Measurements from ENCODE around the gene FHL3.
"Not testable (repeated sequence)": the region's sequence is repeated elsewhere in the genome, so short reads cannot be mapped to it uniquely, and the experiment has no call there.

Gene FHL3

GRCh38 chr1:38037221-38037939 is 32.1 kb upstream of the FHL3 start:
- DNase-seq (ENCODE audit: low read depth in 2 of 2), result no peak

- DNase-seq (ENCODE audit: low read depth in 2 of 2), result no peak
Observed at GRCh38 chr1:38034871-38035270, 29.6 kb upstream of the FHL3 start.

- not testable (repeated sequence) for DNase-seq (ENCODE audit: low read depth in 2 of 2)
Observed at GRCh38 chr1:38032992-38033391, 27.7 kb upstream of the FHL3 start.

GRCh38 chr1:38031513-38031866 is 26.2 kb upstream of the FHL3 start:
- no peak for DNase-seq (ENCODE audit: low read depth in 2 of 2)

- DNase-seq (ENCODE audit: low read depth in 2 of 2), result no peak
Observed at GRCh38 chr1:38030596-38031512, 25.5 kb upstream of the FHL3 start.

GRCh38 chr1:38029685-38030511 is 24.6 kb upstream of the FHL3 start:
- peak; percentile 72 to 76 for DNase-seq (ENCODE audit: low read depth in 2 of 2)

GRCh38 chr1:38029081-38029681 is 23.9 kb upstream of the FHL3 start:
- DNase-seq (ENCODE audit: low read depth in 2 of 2), result no peak

- no peak for DNase-seq (ENCODE audit: low read depth in 2 of 2)
Observed at GRCh38 chr1:38028671-38029070, 23.4 kb upstream of the FHL3 start.

GRCh38 chr1:38028105-38028591 is 22.8 kb upstream of the FHL3 start:
- peak; percentile 65 to 76 for DNase-seq (ENCODE audit: low read depth in 2 of 2)

GRCh38 chr1:38027201-38028104 is 22.1 kb upstream of the FHL3 start:
- no peak for DNase-seq (ENCODE audit: low read depth in 2 of 2)

GRCh38 chr1:38026592-38027200 is 21.4 kb upstream of the FHL3 start:
- DNase-seq (ENCODE audit: low read depth in 2 of 2), result no peak

GRCh38 chr1:38025664-38026063 is 20.4 kb upstream of the FHL3 start:
- no peak for DNase-seq (ENCODE audit: low read depth in 2 of 2)

- DNase-seq (ENCODE audit: low read depth in 2 of 2), result no peak
Observed at GRCh38 chr1:38025233-38025632, 19.9 kb upstream of the FHL3 start.

GRCh38 chr1:38022810-38023209 is 17.5 kb upstream of the FHL3 start:
- DNase-seq (ENCODE audit: low read depth in 2 of 2), result no peak

GRCh38 chr1:38021969-38022368 is 16.7 kb upstream of the FHL3 start:
- no peak for DNase-seq (ENCODE audit: low read depth in 2 of 2)

GRCh38 chr1:38020396-38020795 is 15.1 kb upstream of the FHL3 start:
- no peak for DNase-seq (ENCODE audit: low read depth in 2 of 2)

- no peak for DNase-seq (ENCODE audit: low read depth in 2 of 2)
Observed at GRCh38 chr1:38018864-38019343, 13.6 kb upstream of the FHL3 start.

- DNase-seq (ENCODE audit: low read depth in 2 of 2), result no peak
Observed at GRCh38 chr1:38015978-38016725, 10.8 kb upstream of the FHL3 start.

- no peak for DNase-seq (ENCODE audit: low read depth in 2 of 2)
Observed at GRCh38 chr1:38014724-38015424, 9.6 kb upstream of the FHL3 start.
